Dendritic cell treated with granulocyte-macrophage colony-stimulating factor and Interleukin-4, amounts not matched to agents 40 ng/mL and 50 ng/mL, for 4 days (primary cell): ENCODE results near the gene DDOST.
"Not testable (repeated sequence)": the region's sequence is repeated elsewhere in the genome, so short reads cannot be mapped to it uniquely, and the experiment has no call there.

Experiments
- H3K27ac Mint-ChIP-seq: one replicate; pipeline ENCODE4 v1.8.0; 2022; ENCODE audit warnings: mild to moderate bottlenecking, mixed read lengths
- H3K27me3 Mint-ChIP-seq: one replicate; pipeline ENCODE4 v1.8.0; 2022; ENCODE audit warnings: mild to moderate bottlenecking, mixed read lengths
- H3K36me3 Mint-ChIP-seq: one replicate; pipeline ENCODE4 v1.8.0; 2022; ENCODE audit warnings: low read depth, mixed read lengths
- H3K4me1 Mint-ChIP-seq: one replicate; pipeline ENCODE4 v1.8.0; 2022; ENCODE audit warnings: low read depth, mixed read lengths
- H3K4me3 Mint-ChIP-seq: one replicate; pipeline ENCODE4 v1.8.0; 2022; ENCODE audit warnings: mild to moderate bottlenecking, moderate library complexity, mixed read lengths
- H3K9me3 Mint-ChIP-seq: one replicate; pipeline ENCODE4 v1.8.0; 2022; ENCODE audit warnings: mixed read lengths
- intact Hi-C: fragments of 100-400 bp; cut with micrococcal nuclease; formaldehyde crosslinking; loops from one replicate; pipeline ENCODE4 v1.15.0; 2022

DDOST gene

DNA sequence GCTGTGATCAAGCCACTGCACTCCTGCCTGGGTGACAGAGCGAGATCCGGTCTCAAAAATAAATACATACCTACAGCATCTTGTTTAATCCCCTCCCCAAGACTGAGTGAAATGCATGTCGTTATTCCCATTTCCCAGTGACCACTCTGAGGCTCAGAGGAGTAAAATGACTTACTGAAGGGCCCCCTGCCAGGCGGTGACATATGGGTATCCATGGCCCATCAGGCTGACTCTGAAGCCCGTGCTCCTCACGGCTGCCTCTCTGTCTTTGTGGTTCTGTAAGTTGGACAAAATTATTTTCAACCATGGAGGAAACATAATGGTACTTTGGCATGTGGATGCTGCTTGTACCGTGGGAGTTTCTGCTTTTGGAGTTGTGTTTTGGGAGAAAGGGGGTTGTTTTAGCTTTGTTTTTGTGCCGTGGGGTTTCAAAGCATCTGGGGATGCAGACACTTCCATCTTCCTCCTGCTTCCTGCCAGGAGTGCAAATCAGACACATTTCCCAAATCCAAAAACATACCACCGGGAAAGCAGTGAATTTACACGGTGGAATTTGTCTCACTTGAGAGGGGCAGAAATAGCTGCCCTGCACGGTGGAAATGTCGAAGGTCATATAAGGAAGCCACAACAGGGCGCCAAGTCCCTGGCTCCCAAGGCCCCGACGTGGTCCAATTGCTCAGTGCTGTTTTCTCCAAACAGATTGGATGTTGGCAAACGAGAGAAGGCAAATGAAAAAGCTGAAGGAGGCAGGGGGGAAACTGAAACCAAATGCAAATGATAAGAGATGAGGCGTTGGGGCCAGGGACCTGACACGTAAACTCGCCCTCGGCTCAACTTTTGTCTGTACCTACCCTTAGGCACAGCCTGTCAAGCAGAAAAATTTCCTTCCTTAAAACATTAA, 45.0 kb downstream of the DDOST start:
- H3K4me3 Mint-ChIP-seq, result no peak overlapping the region
- peaks cover 83% of the 10 kb centered on the region for H3K36me3 Mint-ChIP-seq
- intact Hi-C loops, result no loop called here
- no peaks in the 10 kb centered on the region for H3K27me3 Mint-ChIP-seq
- H3K27ac Mint-ChIP-seq, result no peak overlapping the region
- no peaks in the 10 kb centered on the region for H3K9me3 Mint-ChIP-seq
- no peaks in the 10 kb centered on the region for H3K4me1 Mint-ChIP-seq

DNA sequence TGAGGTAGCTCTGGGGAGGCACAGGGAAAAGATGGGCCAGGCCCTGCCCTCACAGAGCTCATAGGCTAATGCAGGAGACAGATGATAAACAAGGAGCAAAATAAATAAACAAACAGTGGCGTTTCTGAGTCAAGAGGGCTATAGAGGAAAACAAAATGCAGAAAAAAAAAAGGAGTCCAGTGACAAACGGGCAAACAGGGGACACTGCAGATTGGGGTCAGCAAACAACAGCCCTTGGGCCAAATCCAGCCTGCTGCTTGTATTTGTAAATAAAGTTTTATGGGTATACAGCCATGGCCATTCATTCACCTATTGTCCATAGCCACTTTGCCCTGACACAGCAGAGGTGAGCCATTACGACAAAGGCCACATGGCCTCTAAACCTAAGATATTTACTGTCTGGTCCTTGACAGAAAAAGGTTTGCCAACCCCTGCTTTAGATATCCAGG, 47.0 kb downstream of the DDOST start:
- Mint-ChIP-seq H3K27ac (peak overlapping the region; percentile 13), H3K9me3 (no peaks in the 10 kb centered on the region), H3K4me3 (no peak overlapping the region), H3K36me3 (peaks cover 83% of the 10 kb centered on the region), H3K27me3 (no peaks in the 10 kb centered on the region), H3K4me1 (no peaks in the 10 kb centered on the region)
- intact Hi-C loops, result no loop called here

DNA sequence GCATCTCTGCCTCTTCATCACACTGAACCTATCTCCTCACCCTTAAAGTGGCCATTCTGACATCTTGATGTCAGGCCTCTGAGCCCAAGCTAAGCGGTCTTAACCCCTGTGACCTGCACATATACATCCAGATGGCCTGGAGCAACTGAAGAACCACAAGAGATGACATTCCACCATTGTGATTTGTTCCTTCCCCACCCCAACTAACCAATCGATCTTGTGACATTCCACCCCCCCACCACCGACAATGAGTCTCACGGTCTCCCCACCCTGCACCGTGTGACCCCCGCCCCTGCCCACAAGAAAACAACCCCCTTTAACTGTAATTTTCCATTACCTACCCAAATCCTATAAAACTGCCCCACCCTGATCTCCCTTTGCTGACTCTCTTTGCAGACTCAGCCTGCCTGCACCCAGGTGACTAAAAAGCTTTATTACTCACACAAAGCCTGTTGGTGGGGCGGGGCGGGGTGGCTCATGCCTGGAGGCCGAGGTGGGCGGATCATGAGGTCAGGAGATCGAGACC, 48.9 kb downstream of the DDOST start:
- Mint-ChIP-seq H3K27me3 (no peaks in the 10 kb centered on the region), H3K36me3 (peaks cover 78% of the 10 kb centered on the region)

DNA sequence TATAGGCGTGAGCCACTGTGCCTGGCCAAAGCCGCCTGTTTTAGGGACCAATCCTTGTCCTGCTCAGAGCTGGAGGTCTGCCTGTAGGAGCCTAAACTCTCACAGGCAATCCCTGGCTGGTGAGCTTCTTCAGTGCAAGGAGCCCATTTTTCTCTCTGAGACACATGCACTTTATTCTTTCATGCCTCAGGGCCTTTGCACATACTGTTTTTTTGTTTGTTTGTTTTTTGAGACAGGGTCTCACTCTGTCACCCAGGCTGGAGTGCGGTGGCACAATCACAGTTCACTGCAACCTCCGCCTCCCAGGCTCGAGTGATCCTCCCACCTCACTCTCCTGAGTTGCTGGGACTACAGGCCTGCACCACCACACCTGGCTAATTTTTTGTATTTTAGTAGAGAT, 49.5 kb downstream of the DDOST start:
- intact Hi-C loops, result no loop called here
- Mint-ChIP-seq H3K27ac (no peak overlapping the region), H3K9me3 (no peaks in the 10 kb centered on the region), H3K4me3 (no peak overlapping the region), H3K4me1 (no peaks in the 10 kb centered on the region), H3K27me3 (no peaks in the 10 kb centered on the region), H3K36me3 (peaks cover 76% of the 10 kb centered on the region)

More for the DNA sequence above, 48.9 kb downstream of the DDOST start:
- intact Hi-C loops, result no loop called here
- Mint-ChIP-seq H3K27ac (no peak overlapping the region), H3K9me3 (no peaks in the 10 kb centered on the region), H3K4me1 (no peaks in the 10 kb centered on the region), H3K4me3 (no peak overlapping the region)

DNA sequence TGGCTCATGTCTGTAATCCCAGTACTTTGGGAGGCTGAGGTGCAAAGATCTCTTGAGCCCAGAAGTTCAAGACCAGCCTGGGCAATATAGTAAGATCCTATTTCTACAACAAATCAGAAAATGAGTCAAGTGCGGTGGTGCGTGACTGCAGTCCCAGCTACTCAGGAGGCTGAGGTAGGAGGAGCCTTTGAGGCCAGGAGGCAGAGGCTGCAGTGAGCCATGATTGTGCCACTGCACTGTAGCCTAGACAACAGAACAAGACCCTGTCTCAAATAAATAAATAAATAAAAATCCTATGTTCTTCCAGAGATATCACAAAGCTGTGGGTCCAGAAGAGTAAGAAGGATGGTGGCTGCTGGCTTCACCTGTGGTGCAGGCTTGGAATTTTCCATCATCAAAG, 50.2 kb downstream of the DDOST start:
- Mint-ChIP-seq H3K27me3 (no peaks in the 10 kb centered on the region), H3K9me3 (no peaks in the 10 kb centered on the region), H3K4me1 (no peaks in the 10 kb centered on the region), H3K4me3 (no peak overlapping the region), H3K36me3 (peaks cover 75% of the 10 kb centered on the region), H3K27ac (no peak overlapping the region)
- intact Hi-C loops, result no loop called here

DNA sequence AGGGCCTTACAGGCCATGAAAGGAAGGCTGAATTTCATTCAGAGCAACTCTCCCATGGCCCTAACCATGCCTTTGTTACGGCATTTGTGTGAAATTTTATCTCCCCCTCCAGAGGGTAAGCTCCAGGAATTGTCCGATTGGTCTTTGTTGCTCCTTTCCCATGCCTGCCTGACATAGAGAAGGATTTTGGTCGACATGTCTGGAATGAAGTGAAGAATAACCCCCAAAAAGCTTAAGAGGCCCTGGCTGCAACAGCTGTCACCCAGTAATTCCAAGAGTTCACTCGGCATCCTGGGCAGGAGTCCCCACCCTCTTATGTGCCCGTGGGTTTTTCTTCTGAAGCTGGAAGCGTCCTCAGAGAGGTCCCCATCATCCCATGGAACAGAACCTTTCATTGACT, 51.6 kb downstream of the DDOST start:
- Mint-ChIP-seq H3K27ac (no peak overlapping the region), H3K9me3 (no peaks in the 10 kb centered on the region), H3K36me3 (peaks cover 64% of the 10 kb centered on the region), H3K4me3 (no peak overlapping the region), H3K4me1 (peaks cover 5% of the 10 kb centered on the region), H3K27me3 (no peaks in the 10 kb centered on the region)
- intact Hi-C loops, result no loop called here

DNA sequence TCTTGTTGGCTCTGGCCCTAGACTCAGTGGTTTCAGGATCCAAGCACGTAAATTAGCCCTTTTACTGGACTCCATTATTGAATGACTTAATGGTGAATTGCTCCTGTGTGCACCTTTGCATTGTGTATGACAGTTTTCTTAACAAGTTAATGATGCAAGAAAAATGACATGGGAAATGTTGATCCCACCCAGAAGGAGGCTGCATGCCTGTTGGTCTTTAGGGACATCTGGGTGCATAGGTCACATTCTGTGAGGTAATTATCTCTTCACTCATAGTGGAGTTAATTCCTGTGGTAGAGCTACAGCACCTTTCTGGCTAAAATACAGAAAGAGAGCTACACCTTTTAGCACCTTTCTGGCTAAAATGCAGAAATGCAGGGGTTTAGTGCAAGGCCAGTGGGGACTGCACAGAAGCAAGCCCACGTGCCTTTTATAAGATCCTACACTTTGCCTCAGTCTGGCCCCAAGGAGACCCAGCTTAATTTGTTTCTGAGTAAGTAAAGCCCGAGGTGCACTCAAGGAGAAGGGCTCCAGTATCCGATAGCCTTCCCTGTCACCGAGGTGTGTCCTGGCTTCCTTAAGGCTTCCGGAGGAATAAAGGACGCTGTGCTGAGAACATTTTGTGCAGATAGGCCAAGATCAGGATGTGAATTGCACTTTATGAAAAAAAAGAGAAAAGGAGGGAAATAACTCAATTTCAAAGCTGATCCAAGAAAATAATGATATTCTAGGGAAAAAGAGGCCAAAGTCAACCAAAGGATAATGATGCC, 54.2 kb downstream of the DDOST start:
- H3K27me3 Mint-ChIP-seq, H3K4me3 Mint-ChIP-seq, H3K27ac Mint-ChIP-seq, H3K9me3 Mint-ChIP-seq, intact Hi-C loops: not testable (repeated sequence)
- Mint-ChIP-seq H3K4me1 (peaks cover 14% of the 10 kb centered on the region), H3K36me3 (peaks cover 48% of the 10 kb centered on the region)

DNA sequence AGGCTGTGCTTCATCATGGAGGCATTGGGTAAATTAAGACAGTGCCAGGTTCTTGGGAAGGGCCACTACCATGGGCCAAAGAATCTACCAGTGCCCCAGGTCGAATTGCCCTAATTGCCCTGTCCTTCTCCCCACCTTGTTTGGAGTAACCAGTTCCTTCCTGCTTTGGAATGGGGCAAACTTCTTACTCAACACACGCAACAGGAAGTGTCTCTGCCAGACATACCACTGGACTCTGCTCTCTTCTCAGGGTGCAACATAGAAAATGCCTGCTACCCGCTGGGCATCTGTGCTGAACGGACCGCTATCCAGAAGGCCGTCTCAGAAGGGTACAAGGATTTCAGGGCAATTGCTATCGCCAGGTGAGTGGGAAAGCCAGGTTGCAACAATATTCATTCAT, 56.5 kb downstream of the DDOST start:
- Mint-ChIP-seq H3K27me3 (no peaks in the 10 kb centered on the region), H3K9me3 (peaks cover 9% of the 10 kb centered on the region), H3K4me1 (peaks cover 30% of the 10 kb centered on the region), H3K27ac (no peak overlapping the region), H3K4me3 (no peak overlapping the region), H3K36me3 (peaks cover 46% of the 10 kb centered on the region)
- intact Hi-C loops, result no loop called here

DNA sequence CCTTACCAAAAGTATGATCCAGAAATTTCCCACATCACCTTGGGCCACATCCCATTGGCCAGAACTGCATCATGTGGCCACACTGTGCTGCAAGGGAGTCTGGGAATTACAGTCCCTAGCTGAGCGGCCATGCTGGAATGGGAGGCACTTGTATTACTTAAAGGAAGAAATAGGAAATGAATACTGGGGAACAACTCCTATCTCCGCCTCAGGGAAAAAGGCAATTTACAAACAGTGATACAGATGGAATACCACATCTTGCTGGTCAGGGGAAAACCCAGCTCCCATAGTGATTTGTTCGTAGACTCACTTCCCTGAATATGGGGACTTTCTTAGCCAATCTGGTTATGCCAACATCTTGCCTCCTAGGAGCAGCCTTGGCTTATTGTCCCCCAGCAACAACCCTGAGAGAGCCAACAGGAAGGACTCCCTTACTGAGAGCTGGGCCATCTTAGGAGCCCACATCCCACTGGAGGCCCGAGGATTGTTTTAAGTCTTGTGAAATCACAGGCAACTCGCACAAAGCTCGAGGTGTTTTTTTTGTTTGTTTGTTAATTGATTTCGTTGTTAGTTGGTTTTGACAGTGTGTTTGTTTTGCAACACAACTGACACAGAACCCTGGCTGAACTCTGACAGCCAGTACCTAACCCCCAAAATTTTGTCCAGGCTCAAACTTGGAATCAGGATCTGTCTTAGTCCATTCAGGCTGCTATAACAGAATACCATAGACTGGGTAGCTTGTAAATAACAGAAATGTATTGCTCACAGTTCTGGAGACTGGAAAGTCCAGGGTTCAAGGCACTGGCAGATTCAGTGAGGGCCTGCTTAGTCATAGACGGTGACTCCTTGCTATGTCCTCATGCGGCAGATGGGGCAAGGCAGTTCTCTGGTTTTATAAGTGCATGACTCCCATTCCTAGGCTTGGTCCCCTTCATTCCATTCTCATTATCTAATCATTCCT, 57.4 kb downstream of the DDOST start:
- H3K27me3 Mint-ChIP-seq, result no peaks in the 10 kb centered on the region
- peaks cover 42% of the 10 kb centered on the region for H3K36me3 Mint-ChIP-seq
- no peak overlapping the region for H3K4me3 Mint-ChIP-seq
- H3K27ac Mint-ChIP-seq, result peak overlapping the region; percentile 26
- intact Hi-C loops, result no loop called here
- H3K9me3 Mint-ChIP-seq, result peaks cover 13% of the 10 kb centered on the region
- H3K4me1 Mint-ChIP-seq, result peaks cover 35% of the 10 kb centered on the region

DNA sequence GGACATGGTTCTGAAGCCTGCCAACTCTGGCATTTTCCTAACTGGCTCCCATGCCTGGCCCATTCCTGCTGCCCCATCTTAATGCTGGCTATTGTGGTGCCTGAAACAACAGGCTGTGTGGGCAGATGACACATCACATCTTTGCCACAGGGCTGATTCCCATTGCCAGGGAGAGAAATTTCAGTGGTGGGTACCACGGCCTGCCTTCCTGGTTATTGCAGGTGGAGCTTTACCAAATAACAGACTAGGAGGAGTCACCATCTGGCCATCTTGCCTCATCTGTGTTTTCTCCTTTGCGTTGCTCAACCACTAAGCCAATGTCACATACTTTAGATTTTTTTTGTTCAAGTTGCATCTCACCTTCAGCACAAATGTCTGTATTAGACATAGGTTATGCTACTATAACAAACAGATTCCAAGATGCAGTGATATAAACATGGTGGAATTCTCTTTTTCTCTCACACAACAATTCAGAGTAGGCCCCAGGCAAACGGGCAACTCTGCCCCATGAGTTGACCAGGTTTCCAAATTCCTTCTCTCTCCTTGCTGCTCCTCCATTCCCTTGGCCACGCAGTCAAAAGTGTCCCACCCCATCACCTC, 58.2 kb downstream of the DDOST start:
- H3K4me1 Mint-ChIP-seq, result peaks cover 43% of the 10 kb centered on the region
- intact Hi-C loops, result no loop called here
- peak overlapping the region; percentile 26 for H3K27ac Mint-ChIP-seq
- H3K27me3 Mint-ChIP-seq, result no peaks in the 10 kb centered on the region
- peaks cover 16% of the 10 kb centered on the region for H3K9me3 Mint-ChIP-seq
- peaks cover 41% of the 10 kb centered on the region for H3K36me3 Mint-ChIP-seq
- no peak overlapping the region for H3K4me3 Mint-ChIP-seq
